HuH-7.5 (cell line): ENCODE results near the gene TPRG1L.

Experiments used
- DNase-seq: peaks from one replicate; pipeline ENCODE4 v3.0.0; 2011; ENCODE audit warnings: low spot score

Gene TPRG1L

GRCh38 chr1:3594706-3595377 is 30.0 kb upstream of the TPRG1L start:
- DNase-seq, result no peak

DNA sequence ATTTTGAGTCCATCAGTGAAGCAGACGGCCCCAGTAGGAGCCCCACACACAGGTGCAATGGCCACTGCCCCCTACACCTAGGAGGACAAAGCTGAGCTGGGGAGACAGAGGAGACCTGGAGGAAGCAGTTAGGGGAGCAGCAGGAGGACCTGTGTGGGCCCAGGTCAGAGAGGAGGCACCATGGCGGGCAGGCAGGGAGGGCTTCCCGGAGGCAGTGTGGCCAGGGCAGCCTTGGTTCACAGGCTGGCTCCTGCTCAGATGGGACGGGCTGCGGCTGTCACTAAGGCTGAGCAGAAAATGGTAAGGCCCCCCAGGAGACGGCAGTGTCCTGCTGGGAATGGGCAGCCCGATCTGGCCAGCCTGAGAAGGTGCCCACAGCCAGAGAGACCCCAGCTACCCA is 28.9 kb upstream of the TPRG1L start:
- no peak for DNase-seq

DNA sequence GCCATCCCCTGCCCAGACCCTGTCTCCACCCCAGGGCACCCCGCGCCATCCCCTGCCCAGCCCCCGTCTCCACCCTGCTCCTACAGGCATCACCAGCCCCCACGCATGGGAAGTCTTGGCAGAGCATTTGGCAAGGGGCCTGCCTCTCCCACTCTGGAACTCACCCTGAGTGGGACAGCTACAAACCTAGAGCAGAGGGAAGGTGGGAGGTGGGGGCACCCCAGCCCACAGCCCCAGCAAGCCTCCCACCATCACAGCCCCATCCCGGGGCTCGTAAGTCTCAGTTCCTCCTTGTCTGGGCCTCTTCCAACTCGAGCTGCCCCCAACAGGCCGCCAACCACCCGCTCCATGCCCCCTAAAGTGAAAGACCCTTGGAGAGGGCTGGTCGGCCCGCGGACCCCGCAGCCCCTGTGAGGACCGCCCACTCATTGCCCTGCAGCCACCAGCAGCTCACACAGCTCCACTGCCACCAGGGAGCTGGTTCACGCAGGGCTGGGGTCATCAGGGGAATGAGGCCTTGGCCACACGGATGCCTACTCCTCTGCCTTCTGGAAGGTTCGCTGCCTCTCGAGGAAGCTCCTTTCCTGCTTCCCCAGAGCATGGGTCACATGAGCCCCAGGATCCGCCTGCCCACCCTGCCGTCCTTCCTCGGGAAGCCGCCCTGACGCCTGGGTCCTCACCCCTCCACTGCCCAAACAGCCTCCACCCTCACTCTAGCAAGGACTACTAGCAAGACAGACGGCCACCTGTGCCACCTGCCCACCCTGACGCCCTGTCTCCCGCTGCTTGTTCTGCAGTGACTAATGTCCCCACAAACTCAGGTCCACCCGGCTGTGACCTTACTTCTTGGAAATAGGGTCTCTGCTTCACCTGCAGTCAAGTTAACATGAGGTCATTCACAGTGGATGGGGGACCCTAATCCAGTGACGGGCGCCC is 27.9 kb upstream of the TPRG1L start:
- no peak for DNase-seq

DNA sequence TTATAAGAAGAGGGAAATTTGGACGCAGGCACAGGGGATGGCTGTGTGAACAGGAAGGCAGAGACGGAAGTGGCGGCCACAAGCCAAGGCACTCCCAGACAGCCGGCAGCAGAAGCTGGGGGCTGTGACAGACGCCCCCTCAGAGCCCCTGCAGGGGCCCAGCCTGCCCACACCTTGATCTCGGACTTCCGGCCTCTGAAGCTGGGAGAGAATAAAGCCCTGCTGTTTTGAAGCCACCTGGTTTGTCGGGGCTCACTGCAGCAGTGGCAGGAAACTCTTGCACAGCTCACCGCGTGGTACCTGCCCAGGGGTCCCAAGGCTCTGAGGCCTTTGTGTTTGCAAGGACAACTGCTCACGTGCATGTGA is 27.2 kb upstream of the TPRG1L start:
- DNase-seq, result no peak

GRCh38 chr1:3598051-3598491 is 26.7 kb upstream of the TPRG1L start:
- no peak for DNase-seq

DNA sequence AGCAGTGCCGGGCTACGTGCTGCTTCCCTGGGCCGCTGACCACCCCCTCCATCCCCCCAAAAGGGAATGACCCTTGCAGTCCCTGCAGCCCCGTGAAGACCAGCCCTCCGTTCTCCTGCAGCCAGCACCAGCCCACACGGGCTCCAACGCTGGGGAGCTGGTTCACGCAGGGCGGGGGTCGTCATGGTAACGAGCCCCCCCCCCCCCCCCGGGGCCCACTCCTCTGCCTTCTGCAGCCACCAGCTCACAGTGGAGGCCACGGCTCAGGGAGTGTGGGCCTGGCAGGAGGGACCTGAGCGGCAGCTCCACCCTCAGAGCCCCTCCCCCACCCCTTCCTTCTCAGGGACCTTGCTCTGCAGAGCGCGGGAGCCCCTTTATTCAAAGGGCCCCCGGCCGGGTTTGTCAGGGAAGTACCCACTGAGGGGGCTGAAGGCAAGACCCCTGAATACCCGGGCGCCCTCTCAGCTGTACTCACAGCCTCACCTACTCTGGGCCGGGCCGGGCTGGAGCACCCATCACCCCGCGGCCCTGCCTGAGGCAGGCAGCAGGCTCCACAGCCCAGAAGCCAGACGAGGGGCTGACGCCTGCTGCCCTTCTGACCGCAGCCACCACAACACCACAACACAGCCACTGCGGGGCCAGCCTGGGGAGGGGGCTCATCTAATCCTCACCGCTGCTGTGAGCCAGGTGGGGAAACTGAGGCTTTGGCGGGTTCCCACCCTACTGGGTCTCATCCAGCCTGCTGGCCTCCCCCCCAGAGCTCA is 26.1 kb upstream of the TPRG1L start:
- DNase-seq, result no peak

DNA sequence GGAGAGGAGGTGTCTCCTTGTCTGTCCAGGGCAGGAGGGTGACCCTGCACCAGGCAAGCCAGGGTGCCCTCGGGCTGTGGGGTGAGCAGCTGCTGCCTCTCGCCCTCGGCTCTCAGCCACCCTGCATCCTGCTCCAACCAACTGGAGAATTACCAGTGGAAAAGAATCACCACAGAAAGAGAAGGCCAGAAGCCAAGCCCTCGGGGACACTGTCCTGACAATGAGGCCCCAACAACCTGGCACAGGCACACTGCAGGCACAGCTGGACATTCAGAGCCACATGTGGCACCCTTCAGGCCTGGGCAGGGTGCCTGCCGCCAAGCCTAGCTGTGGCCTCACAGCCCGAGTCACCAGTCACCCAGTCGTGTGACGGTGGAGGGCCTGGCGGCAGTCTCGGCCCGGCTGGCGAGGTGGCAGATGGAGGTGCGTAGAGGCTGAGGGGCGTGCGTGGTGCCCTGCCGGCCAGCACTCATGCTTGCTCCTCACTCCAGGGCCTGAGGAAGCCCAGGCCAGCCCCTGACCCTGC is 25.5 kb upstream of the TPRG1L start:
- no peak for DNase-seq

DNA sequence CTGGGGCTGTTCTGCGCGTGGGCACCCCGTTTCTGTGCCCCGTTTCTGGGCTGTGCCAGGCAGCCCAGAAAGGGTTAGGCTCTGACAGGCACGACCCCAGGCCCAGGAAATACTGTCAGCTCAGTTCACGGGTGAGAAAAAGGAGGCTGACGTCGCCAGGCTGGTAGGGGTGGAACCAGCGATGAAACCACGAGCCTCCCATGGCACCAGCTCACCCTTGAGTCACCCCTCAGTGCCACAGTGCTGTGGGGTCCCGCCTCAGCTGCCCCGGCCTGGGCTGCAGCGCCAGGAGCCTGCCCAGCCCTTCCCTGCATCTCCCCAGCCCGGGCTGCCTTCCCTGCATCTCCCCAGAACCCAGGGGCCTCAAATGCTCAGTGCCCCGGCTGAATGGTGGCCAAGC is 25.0 kb upstream of the TPRG1L start:
- no peak for DNase-seq

DNA sequence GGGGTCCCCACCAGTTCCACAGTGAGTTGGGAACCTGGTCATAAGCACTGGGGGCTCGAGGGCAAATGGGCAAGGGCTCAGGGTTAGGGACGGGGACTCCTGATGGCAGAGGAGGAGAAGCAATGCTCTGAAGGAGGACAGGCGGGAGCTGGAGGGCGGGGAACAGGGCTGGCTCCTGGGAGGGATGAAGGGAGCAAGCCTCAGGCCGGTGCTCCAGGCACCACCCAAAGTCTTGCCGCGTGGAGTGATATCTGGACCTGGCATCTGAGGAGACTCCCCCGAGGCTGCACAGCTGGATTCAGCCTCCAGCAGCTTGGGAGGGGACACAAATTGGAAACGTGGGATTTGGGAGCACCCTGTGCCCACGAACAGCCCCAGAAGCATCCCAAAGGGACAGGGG is 24.5 kb upstream of the TPRG1L start:
- no peak for DNase-seq

DNA sequence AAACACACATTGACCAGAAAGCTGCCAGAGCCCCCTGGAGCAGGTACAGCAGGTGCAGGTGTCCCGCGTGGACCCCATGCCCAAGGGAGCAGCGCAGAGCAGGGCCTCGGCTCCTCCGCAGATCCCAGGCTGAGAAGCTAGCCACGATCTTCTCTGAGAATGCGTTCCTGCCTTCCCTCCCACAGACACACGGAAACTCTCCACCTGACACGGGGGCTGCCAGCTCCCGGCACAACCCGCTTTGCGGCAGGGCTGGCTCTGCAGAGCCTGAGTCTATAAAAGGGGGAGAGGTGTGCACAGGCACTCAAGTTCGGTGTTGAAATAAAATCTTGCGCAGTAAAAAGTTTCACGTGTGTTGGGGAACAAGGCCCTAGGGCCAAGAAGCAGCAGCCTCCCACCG is 23.1 kb upstream of the TPRG1L start:
- DNase-seq, result no peak

DNA sequence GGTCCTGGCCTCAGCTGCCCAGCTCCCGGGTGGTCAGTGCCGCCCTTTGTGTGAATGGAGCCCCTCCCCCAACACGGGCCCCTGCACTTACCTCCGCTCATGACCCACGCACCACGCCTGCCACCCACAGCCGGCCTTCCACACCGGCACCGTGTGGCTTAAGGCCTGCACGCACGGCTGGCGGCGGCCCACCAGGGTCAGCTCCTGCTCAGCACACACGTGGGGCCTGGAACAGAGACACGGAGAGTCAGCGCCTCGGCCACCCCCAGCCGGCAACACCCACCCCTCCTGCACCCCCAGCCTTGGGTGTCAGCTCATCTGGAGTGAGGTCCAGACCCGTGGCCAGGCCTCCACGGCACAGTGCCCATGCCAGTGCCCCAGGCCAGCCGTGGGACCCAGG is 22.4 kb upstream of the TPRG1L start:
- no peak for DNase-seq

DNA sequence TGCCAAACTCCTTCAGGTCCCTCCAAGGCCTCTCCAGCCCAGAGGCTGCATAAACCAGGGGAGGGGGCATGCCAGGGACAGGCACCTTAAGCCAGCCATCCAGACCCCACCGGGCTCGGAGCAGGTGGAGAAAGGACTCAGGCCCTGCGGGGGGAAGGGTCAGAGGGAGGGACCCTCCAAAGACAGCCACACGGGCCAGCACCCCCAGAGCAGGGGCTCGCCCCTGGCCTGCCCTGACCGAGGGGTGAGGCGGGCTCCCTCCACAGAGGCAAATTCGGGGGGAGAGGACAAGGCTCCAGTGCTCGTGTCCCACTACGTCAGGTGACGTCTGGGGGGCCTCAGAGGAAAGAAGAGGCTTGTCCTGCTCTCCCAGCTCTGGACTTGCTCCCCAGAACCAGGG is 21.7 kb upstream of the TPRG1L start:
- no peak for DNase-seq

GRCh38 chr1:3603571-3604467 is 21.0 kb upstream of the TPRG1L start:
- DNase-seq, result no peak

DNA sequence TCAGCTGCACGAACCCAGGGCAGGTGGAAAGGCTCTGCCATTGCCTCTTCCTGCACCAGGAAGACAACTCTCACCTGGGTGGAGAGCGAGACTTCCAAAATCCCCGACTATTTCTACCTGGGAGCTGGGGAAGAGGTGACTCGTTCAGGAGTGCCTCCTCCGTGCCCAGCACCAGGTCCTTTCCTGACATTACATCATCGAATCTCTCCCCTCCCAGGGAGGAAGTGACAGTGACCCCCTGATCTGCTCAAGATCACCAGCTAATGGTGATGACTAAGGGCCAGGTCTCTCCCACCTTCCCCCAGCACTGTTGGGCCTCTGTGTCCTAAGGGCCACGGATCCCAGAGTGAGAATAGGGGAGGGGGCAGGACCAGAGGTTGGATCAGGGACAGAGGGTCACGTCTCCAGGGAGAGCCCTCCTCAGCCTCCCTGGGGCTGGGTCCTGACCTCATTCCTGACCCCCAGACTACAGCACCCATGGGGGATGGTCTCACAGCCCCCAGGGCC is 20.3 kb upstream of the TPRG1L start:
- no peak for DNase-seq

- DNase-seq, result no peak
Measured at GRCh38 chr1:3604997-3605823, 19.6 kb upstream of the TPRG1L start.

GRCh38 chr1:3606779-3607702 is 17.8 kb upstream of the TPRG1L start:
- no peak for DNase-seq

- no peak for DNase-seq
Measured at GRCh38 chr1:3607703-3608065, 17.1 kb upstream of the TPRG1L start.

- no peak for DNase-seq
Measured at GRCh38 chr1:3608154-3608553, 16.7 kb upstream of the TPRG1L start.

DNA sequence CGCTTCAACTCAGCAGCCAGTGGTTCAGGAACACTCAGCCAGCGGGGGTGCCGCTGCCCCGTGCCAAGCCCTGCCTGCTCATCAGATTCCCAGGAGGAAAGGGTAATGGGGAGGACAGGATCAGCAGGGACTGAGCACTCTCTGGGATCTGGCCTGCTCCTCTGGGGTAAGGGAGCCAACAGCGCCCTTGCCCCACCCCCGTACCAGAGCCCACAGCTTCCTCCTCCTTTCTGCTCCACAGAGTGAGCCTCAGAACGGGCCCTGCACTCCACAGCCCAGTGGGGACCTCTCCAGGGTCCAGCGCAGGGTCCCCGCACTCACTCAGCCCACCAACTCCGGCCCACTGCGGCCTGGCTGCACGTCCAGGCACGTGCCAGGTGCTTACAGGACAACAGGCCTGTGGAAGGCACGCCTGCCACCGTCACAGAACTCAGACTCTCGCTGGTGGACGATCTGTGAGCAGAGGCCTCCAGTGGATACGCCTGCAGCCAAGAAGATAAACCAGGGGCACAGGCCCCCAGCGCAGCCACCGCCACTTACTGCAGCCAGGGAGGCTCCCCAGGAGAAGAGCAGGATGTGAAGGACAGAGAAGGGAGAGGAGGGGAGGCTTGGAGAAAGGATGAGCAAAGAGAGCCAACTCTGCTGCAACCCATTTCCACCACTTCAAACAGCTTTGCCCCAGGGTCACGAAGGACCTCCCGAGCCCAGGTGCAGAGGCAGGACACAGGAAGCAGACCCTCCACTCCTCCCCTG is 15.6 kb upstream of the TPRG1L start:
- DNase-seq, result no peak
